ENCODE data around the gene PTOV1.

Gene PTOV1

GRCh38 chr19:49802836-49803528, 48.0 kb upstream of the PTOV1 start:
- Histone ChIP-seq H3K27ac (ENCODE audit: low read depth, low read length, poor library complexity, severe bottlenecking) (no peak overlapping the region), H3K4me2 (ENCODE audit: low read length) (no peak overlapping the region)

GRCh38 chr19:49803529-49803856, 47.5 kb upstream of the PTOV1 start:
- Histone ChIP-seq H3K4me1 (ENCODE audit: insufficient read depth, low read length, severe bottlenecking) (peaks cover 4% of the 10 kb centered on the region), H2AFZ (ENCODE audit: low read length) (no peak overlapping the region), H3F3A (ENCODE audit: insufficient read depth, low read length) (no peaks in the 10 kb centered on the region), H3K9ac (ENCODE audit: low read length) (no peak overlapping the region), H3K79me2 (ENCODE audit: insufficient read depth, low read length) (no peaks in the 10 kb centered on the region), H3K9me3 (ENCODE audit: low read length) (no peaks in the 10 kb centered on the region), H3K4me3 (ENCODE audit: low read depth, low read length, poor library complexity, severe bottlenecking) (no peak overlapping the region), H4K20me1 (ENCODE audit: insufficient read depth, low read length) (no peaks in the 10 kb centered on the region), H3K36me3 (ENCODE audit: insufficient read depth, low read length) (peaks cover 79% of the 10 kb centered on the region), H3K4me2 (ENCODE audit: low read length) (no peak overlapping the region), H3K9me2 (ENCODE audit: low read depth, low read length) (no peaks in the 10 kb centered on the region), H3K27ac (ENCODE audit: low read depth, low read length, poor library complexity, severe bottlenecking) (no peak overlapping the region), H3K27me3 (ENCODE audit: insufficient read depth, low read length) (no peaks in the 10 kb centered on the region)
- no peak for TF ChIP-seq CTCF (IDR thresholded peaks at IDR 0.05; ENCODE audit: low read length)
- no peak for TF ChIP-seq EZH2 (IDR thresholded peaks at IDR 0.05; ENCODE audit: borderline replicate concordance, low read length)

More at GRCh38 chr19:49802836-49803528, 48.0 kb upstream of the PTOV1 start:
- Histone ChIP-seq H3K27me3 (ENCODE audit: insufficient read depth, low read length) (no peaks in the 10 kb centered on the region), H3K79me2 (ENCODE audit: insufficient read depth, low read length) (no peaks in the 10 kb centered on the region), H3K4me1 (ENCODE audit: insufficient read depth, low read length, severe bottlenecking) (no peaks in the 10 kb centered on the region), H3K4me3 (ENCODE audit: low read depth, low read length, poor library complexity, severe bottlenecking) (no peak overlapping the region), H3K9me2 (ENCODE audit: low read depth, low read length) (no peaks in the 10 kb centered on the region), H4K20me1 (ENCODE audit: insufficient read depth, low read length) (no peaks in the 10 kb centered on the region), H3K36me3 (ENCODE audit: insufficient read depth, low read length) (peaks cover 77% of the 10 kb centered on the region), H3K9me3 (ENCODE audit: low read length) (no peaks in the 10 kb centered on the region), H2AFZ (ENCODE audit: low read length) (no peak overlapping the region), H3K9ac (ENCODE audit: low read length) (no peak overlapping the region), H3F3A (ENCODE audit: insufficient read depth, low read length) (no peaks in the 10 kb centered on the region)
- no peak for TF ChIP-seq CTCF (IDR thresholded peaks at IDR 0.05; ENCODE audit: low read length)
- no peak for TF ChIP-seq EZH2 (IDR thresholded peaks at IDR 0.05; ENCODE audit: borderline replicate concordance, low read length)

GRCh38 chr19:49805822-49806619, 44.9 kb upstream of the PTOV1 start:
- no peaks in the 10 kb centered on the region for H3F3A ChIP-seq (ENCODE audit: insufficient read depth, low read length)
- no peaks in the 10 kb centered on the region for H3K79me2 ChIP-seq (ENCODE audit: insufficient read depth, low read length)
- H3K27me3 ChIP-seq (ENCODE audit: insufficient read depth, low read length): no peaks in the 10 kb centered on the region
- peaks cover 21% of the 10 kb centered on the region for H3K4me1 ChIP-seq (ENCODE audit: insufficient read depth, low read length, severe bottlenecking)
- no peak overlapping the region for H3K4me3 ChIP-seq (ENCODE audit: low read depth, low read length, poor library complexity, severe bottlenecking)
- H3K36me3 ChIP-seq (ENCODE audit: insufficient read depth, low read length): peaks cover 57% of the 10 kb centered on the region
- no peaks in the 10 kb centered on the region for H3K9me3 ChIP-seq (ENCODE audit: low read length)
- H3K9me2 ChIP-seq (ENCODE audit: low read depth, low read length): no peaks in the 10 kb centered on the region
- H3K27ac ChIP-seq (ENCODE audit: low read depth, low read length, poor library complexity, severe bottlenecking): no peak overlapping the region
- TF ChIP-seq CTCF (IDR thresholded peaks at IDR 0.05; ENCODE audit: low read length) (no peak), EZH2 (IDR thresholded peaks at IDR 0.05; ENCODE audit: borderline replicate concordance, low read length) (no peak)
- H4K20me1 ChIP-seq (ENCODE audit: insufficient read depth, low read length): no peaks in the 10 kb centered on the region
- no peak overlapping the region for H3K9ac ChIP-seq (ENCODE audit: low read length)
- no peak overlapping the region for H3K4me2 ChIP-seq (ENCODE audit: low read length)
- H2AFZ ChIP-seq (ENCODE audit: low read length): no peak overlapping the region

Data from OCI-LY1 (cell line).